Esophagus muscularis mucosa (tissue), 4 donors: ENCODE measurements around the gene C19orf85.

Source experiments
- CTCF ChIP-seq, 3 experiments: fragments of 200-600 bp in 2 of 3; fragments of 450-650 bp in 1 of 3; sonication (generic) in 2 of 3; IDR thresholded peaks; one replicate each; pipeline ENCODE4 v1.5.1; 2017 to 2019; ENCODE audit warnings: antibody characterized with exemption in 3 of 3, mild to moderate bottlenecking in 2 of 3, moderate library complexity in 1 of 3
- EP300 ChIP-seq: sonication (generic); formaldehyde crosslinking; IDR thresholded peaks from one replicate; pipeline ENCODE4 v1.6.1; 2017; ENCODE audit warnings: antibody characterized with exemption
- POLR2A ChIP-seq: fragments of 450-650 bp; IDR thresholded peaks from one replicate; pipeline ENCODE4 v1.6.1; 2017; ENCODE audit warnings: antibody characterized with exemption, moderate library complexity, mild to moderate bottlenecking, low read depth
- POLR2AphosphoS5 ChIP-seq, 2 donors: sonication (generic); formaldehyde crosslinking; IDR thresholded peaks; one replicate each; pipeline ENCODE4 v1.6.1; 2017; ENCODE audit warnings: antibody characterized with exemption in 2 of 2

GRCh38 chr19:55464662-55465054, at the start of gene C19orf85:
- TF ChIP-seq POLR2A (no peak), CTCF (IDR thresholded peaks at IDR 0.05) (no peak), POLR2AphosphoS5 (IDR thresholded peaks at IDR 0.05) (no peak), EP300 (no peak)
